Measurements from ENCODE around the gene SUN5.
"Not testable (repeated sequence)": the region's sequence is repeated elsewhere in the genome, so short reads cannot be mapped to it uniquely, and the experiment has no call there.

The SUN5 gene

GRCh38 chr20:33004141-33004751 is at the start of gene SUN5:
Gene SUN5 (minus strand): TSS chr20:33004433. CDS start chr20:33004340, 93 bp downstream.
- DNase-seq (ENCODE audit: low read depth in 3 of 3) = no peak

- no peak for DNase-seq (ENCODE audit: low read depth in 3 of 3)
Measured at GRCh38 chr20:33053291-33054106, 49.3 kb upstream of the SUN5 start, which contains the start of gene BPIFB3. Gene BPIFB3 (plus strand): TSS chr20:33053903. CDS start chr20:33055436, 1,533 bp downstream.

GRCh38 chr20:33051333-33051732 is 47.1 kb upstream of the SUN5 start:
- DNase-seq (ENCODE audit: low read depth in 3 of 3) = no peak

GRCh38 chr20:33046412-33046811 is 42.2 kb upstream of the SUN5 start:
- no peak for DNase-seq (ENCODE audit: low read depth in 3 of 3)

- not testable (repeated sequence) for DNase-seq (ENCODE audit: low read depth in 3 of 3)
Measured at GRCh38 chr20:33045129-33045721, 41.0 kb upstream of the SUN5 start.

GRCh38 chr20:33043731-33044181 is 39.5 kb upstream of the SUN5 start:
- no peak for DNase-seq (ENCODE audit: low read depth in 3 of 3)

- no peak for DNase-seq (ENCODE audit: low read depth in 3 of 3)
Measured at GRCh38 chr20:33042983-33043730, 38.9 kb upstream of the SUN5 start.

GRCh38 chr20:33042430-33042829 is 38.2 kb upstream of the SUN5 start:
- no peak for DNase-seq (ENCODE audit: low read depth in 3 of 3)

GRCh38 chr20:33038243-33038642 is 34.0 kb upstream of the SUN5 start:
- no peak for DNase-seq (ENCODE audit: low read depth in 3 of 3)

GRCh38 chr20:33037456-33037855 is 33.2 kb upstream of the SUN5 start:
- DNase-seq (ENCODE audit: low read depth in 3 of 3) = no peak

- DNase-seq (ENCODE audit: low read depth in 3 of 3) = no peak
Measured at GRCh38 chr20:33034901-33035492, 30.8 kb upstream of the SUN5 start.

- no peak for DNase-seq (ENCODE audit: low read depth in 3 of 3)
Measured at GRCh38 chr20:33034115-33034514, 29.9 kb upstream of the SUN5 start.

- no peak for DNase-seq (ENCODE audit: low read depth in 3 of 3)
Measured at GRCh38 chr20:33033381-33033780, 29.1 kb upstream of the SUN5 start.

GRCh38 chr20:33032555-33032954 is 28.3 kb upstream of the SUN5 start:
- no peak for DNase-seq (ENCODE audit: low read depth in 3 of 3)

GRCh38 chr20:33031531-33031930 is 27.3 kb upstream of the SUN5 start, which contains the start of gene BPIFB6:
Gene BPIFB6 (plus strand): TSS chr20:33031648. CDS start chr20:33031648, 0 bp downstream.
- DNase-seq (ENCODE audit: low read depth in 3 of 3) = no peak

GRCh38 chr20:33030569-33030968 is 26.3 kb upstream of the SUN5 start:
- no peak for DNase-seq (ENCODE audit: low read depth in 3 of 3)

GRCh38 chr20:33030076-33030475 is 25.8 kb upstream of the SUN5 start:
- DNase-seq (ENCODE audit: low read depth in 3 of 3) = no peak

GRCh38 chr20:33028875-33029274 is 24.6 kb upstream of the SUN5 start:
- no peak for DNase-seq (ENCODE audit: low read depth in 3 of 3)

- DNase-seq (ENCODE audit: low read depth in 3 of 3) = no peak
Measured at GRCh38 chr20:33027769-33028751, 23.8 kb upstream of the SUN5 start.

All from stimulated activated CD4-positive, alpha-beta T cell treated with anti-CD3 and anti-CD28 coated beads, TNF-alpha, amount 100 ng/mL, for 24 hours (primary cell).